ENCODE results near the gene SMIM20. TPM values are rescaled to one million over a fixed set of nuclear protein-coding genes. Genes with fewer than 3 reads are reported as not detected.

The SMIM20 gene
- total RNA-seq, 1 experiment from 2014 or later = 34.8 TPM

- no peak for DNase-seq (ENCODE audit: low read depth in 1 of 2, low spot score in 2 of 2)
- no peak overlapping the region for H3K4me3 ChIP-seq
Observed at GRCh38 chr4:25969374-25970155, 55.5 kb downstream of the SMIM20 start.

DNA sequence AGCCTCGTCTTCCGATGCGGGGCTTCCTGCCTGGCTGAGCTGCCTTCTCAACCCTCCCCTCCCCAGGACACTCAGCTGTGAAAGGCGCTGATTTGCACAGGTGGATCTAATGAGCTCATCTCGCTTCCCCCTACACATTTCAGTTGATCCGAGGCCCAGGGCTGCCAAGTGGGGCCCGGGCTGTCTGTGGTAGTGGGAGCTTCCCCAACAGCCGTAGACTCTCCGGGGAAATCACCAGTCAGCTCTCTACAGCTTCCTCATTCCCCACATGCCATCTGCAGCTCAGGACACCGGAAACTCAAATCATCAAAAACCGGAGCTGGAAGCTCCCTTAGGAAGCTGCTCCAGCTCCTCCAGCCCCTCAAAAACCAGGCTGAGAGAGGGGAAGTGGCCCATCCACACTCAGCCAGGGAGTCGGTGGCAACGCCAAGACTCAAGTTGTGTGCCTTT lies 56.2 kb downstream of the SMIM20 start:
- Histone ChIP-seq H3K4me1 (replicated peaks) (no peaks in the 10 kb centered on the region; the same call in 1 of the 2 replicates), H3K9me3 (replicated peaks) (no peaks in the 10 kb centered on the region), H3K36me3 (no peaks in the 10 kb centered on the region), H3K27ac (no peak overlapping the region), H3K4me3 (no peak overlapping the region), H3K27me3 (replicated peaks) (no peaks in the 10 kb centered on the region)
- DNase-seq (ENCODE audit: low read depth in 1 of 2, low spot score in 2 of 2) = no peak

More at GRCh38 chr4:25969374-25970155, 55.5 kb downstream of the SMIM20 start:
- Histone ChIP-seq H3K36me3 (no peaks in the 10 kb centered on the region), H3K9me3 (replicated peaks) (no peaks in the 10 kb centered on the region), H3K27me3 (replicated peaks) (no peaks in the 10 kb centered on the region), H3K4me1 (replicated peaks) (no peaks in the 10 kb centered on the region; the same call in 1 of the 2 replicates), H3K27ac (no peak overlapping the region)

DNA sequence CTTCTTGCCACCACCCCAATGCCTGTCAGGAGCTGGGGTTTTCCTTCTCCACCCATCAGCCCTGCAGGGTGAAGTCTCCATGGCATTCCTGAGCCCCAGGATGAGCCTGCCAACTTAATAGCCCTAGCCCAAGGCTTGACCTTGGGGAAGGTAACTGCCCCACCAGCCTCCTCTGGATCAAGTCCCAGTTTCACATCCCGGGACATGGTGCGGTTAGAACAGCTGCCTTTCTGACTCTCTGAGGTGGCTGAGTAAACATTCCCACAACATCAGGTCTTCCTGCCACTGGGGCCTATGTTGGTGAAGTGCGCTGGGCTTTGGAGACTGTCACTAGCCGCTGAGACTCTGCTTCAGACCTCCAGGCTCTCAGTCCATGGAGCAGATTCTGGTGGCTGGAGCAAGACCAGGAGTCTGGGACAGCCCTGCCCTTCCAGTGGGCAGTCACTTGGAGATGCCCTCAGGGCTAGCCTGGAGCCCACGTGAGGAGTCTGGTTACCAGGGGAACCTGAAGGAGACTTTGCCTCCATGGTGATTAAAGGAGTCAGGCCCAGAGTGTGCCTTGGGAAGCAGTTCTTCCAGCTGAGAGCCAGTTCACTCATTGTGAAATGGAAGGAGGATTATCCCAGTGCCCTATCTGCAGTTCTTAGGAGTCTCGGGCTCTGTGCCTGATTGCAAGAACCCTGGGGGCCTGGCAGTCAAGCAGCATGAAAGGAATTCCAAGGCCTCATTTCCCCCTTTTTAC lies 56.8 kb downstream of the SMIM20 start:
- Histone ChIP-seq H3K4me3 (no peak overlapping the region), H3K4me1 (replicated peaks) (no peaks in the 10 kb centered on the region; the same call in 1 of the 2 replicates), H3K27me3 (replicated peaks) (no peaks in the 10 kb centered on the region), H3K36me3 (no peaks in the 10 kb centered on the region), H3K9me3 (replicated peaks) (no peaks in the 10 kb centered on the region), H3K27ac (no peak overlapping the region)
- no peak for DNase-seq (ENCODE audit: low read depth in 1 of 2, low spot score in 2 of 2)

- DNase-seq (ENCODE audit: low read depth in 1 of 2, low spot score in 2 of 2) = no peak
- Histone ChIP-seq H3K4me3 (no peak overlapping the region), H3K9me3 (replicated peaks) (no peaks in the 10 kb centered on the region), H3K4me1 (replicated peaks) (no peaks in the 10 kb centered on the region; the same call in 1 of the 2 replicates), H3K36me3 (no peaks in the 10 kb centered on the region), H3K27me3 (replicated peaks) (no peaks in the 10 kb centered on the region), H3K27ac (no peak overlapping the region)
Observed at GRCh38 chr4:25972366-25972765, 58.3 kb downstream of the SMIM20 start.

DNA sequence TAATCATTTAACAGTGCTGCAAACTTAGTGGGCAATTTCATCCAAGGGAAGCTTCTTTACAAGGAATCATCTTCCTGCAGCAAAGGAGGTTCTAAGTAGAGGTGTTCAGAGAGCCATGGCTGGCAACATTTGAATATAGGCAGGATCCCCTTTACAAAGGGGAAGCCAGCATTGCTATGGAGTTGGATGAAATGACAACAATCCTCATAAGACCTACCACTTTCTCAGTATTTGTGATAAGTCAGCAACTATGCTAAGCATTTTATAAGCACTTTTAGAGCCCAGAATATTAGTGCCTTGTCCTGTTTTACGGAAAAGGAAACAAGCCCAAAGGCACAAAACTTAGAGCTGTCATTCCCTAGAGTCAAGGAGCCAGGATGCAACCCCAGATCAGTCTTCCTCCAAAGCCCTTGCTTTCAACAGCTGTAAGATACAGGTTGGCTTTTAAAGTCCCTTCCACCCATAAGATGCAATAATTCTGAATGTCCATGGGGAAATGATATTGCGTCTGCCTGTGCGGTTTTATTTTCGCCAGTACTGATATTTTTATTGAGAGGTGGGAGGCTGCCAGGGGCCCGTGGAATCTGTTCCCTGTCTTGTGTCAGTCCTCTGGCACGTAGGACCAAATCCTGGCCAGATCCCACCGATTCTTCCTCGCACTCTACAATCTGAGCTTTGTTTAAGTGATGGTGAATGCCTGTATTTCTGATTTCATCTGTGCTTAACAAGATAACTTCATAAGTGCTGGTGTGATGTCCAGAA lies 59.1 kb downstream of the SMIM20 start:
- no peak for DNase-seq (ENCODE audit: low read depth in 1 of 2, low spot score in 2 of 2)
- Histone ChIP-seq H3K4me3 (no peak overlapping the region), H3K4me1 (replicated peaks) (no peaks in the 10 kb centered on the region; the same call in 1 of the 2 replicates), H3K27ac (no peak overlapping the region), H3K27me3 (replicated peaks) (no peaks in the 10 kb centered on the region), H3K36me3 (no peaks in the 10 kb centered on the region), H3K9me3 (replicated peaks) (no peaks in the 10 kb centered on the region)

- H3K36me3 ChIP-seq = no peaks in the 10 kb centered on the region
- DNase-seq (ENCODE audit: low read depth in 1 of 2, low spot score in 2 of 2) = no peak
Observed at GRCh38 chr4:25976780-25977179, 62.8 kb downstream of the SMIM20 start.

DNA sequence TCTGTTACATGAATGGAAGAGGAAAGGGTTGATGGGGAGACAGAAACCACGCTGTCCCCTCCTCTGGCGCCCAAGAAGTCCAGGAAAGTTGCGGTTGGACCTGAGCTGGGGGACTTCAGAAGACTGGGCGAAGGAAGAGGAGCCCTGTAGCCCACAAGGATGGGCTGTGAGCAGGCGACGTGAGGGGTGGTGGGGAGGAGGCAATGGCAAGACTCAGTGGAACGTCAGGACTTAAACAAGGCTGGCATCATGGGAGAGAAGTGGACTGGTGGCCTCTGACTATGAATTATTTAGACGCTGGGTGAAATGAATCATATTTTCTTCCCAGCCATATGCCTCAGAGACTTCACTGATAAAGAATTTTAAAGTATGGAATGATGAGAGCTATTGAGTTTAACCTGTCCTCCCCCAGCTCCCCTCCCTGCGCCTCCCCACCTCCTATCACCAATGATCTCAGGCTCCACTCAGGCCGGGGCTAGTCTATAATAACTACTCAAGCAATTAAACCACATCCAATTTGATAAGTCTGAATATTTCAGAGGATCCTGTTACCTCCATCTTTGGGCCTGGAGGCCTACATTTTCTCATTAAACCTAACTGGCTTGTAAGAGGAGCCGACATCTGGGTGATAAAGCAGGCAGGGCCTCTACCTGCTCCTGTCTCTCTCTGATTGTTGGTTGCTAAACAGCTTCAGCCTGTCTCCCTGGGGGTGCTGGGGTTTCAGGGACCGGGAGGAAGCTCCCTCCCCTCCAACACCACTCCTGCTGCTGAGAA lies 63.6 kb downstream of the SMIM20 start:
- Histone ChIP-seq H3K9me3 (replicated peaks) (no peaks in the 10 kb centered on the region), H3K4me3 (no peak overlapping the region), H3K27me3 (replicated peaks) (no peaks in the 10 kb centered on the region), H3K4me1 (replicated peaks) (no peaks in the 10 kb centered on the region), H3K36me3 (no peaks in the 10 kb centered on the region), H3K27ac (no peak overlapping the region)
- DNase-seq (ENCODE audit: low read depth in 1 of 2, low spot score in 2 of 2) = no peak

More at GRCh38 chr4:25976780-25977179, 62.8 kb downstream of the SMIM20 start:
- H3K9me3 ChIP-seq (replicated peaks) = no peaks in the 10 kb centered on the region
- no peaks in the 10 kb centered on the region for H3K4me1 ChIP-seq (replicated peaks)
- H3K27me3 ChIP-seq (replicated peaks) = no peaks in the 10 kb centered on the region
- no peak overlapping the region for H3K27ac ChIP-seq
- H3K4me3 ChIP-seq = no peak overlapping the region

DNA sequence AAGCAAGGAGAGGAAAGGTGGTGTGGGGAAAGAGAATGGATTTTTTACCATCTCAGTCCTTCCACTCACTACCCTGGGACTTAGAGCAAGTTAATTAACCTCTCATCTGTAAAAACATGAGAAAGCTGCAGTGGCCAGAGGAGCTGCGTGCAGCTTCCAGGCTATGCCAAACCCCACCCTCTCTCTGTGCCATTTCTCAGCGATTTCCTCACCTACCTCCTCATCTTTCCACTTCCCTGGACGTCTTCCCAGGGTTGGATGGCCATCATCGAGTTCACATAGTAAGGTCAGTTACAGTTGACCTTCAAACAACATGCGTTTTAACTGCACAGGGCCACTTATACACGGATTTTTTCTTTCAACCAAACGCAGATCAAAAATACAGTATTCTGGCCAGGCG lies 64.3 kb downstream of the SMIM20 start:
- no peak overlapping the region for H3K27ac ChIP-seq
- H3K36me3 ChIP-seq = no peaks in the 10 kb centered on the region
- no peak for DNase-seq (ENCODE audit: low read depth in 1 of 2, low spot score in 2 of 2)
- H3K4me1 ChIP-seq (replicated peaks) = no peaks in the 10 kb centered on the region
- no peaks in the 10 kb centered on the region for H3K9me3 ChIP-seq (replicated peaks)
- H3K4me3 ChIP-seq = no peak overlapping the region
- no peaks in the 10 kb centered on the region for H3K27me3 ChIP-seq (replicated peaks)

Other genes starting within 250 kb of the SMIM20 start
- gene SEL1L3, start 51.2 kb upstream of the SMIM20 start, total RNA-seq (2014; rRNA removed; shearing (Covaris generic)) = 39.3 and 65.1 TPM in 2 replicates

All from SJSA1 (cell line).